ENCODE results near the gene RPS6KA4.

RPS6KA4 gene

GRCh38 chr11:64369440-64370421 is 10.8 kb downstream of the RPS6KA4 start:
- DNase-seq, result no peak

- DNase-seq, result no peak
These were observed 12.2 kb downstream of the RPS6KA4 start for GRCh38 chr11:64371201-64371600.

GRCh38 chr11:64372021-64372420 is 13.1 kb downstream of the RPS6KA4 start:
- DNase-seq, result no peak

GRCh38 chr11:64372802-64373597 is 14.0 kb downstream of the RPS6KA4 start:
- DNase-seq, result no peak

GRCh38 chr11:64373598-64373974 is 14.6 kb downstream of the RPS6KA4 start:
- no peak for DNase-seq

GRCh38 chr11:64376071-64376470 is 17.1 kb downstream of the RPS6KA4 start:
- no peak for DNase-seq

GRCh38 chr11:64378335-64378880 is 19.4 kb downstream of the RPS6KA4 start:
- DNase-seq, result peak in 1 of 2 experiments; percentile 42

GRCh38 chr11:64379160-64379559 is 20.2 kb downstream of the RPS6KA4 start:
- DNase-seq, result no peak

- no peak for DNase-seq
These were observed 21.1 kb downstream of the RPS6KA4 start for GRCh38 chr11:64379817-64380709.

GRCh38 chr11:64381350-64381749 is 22.4 kb downstream of the RPS6KA4 start:
- no peak for DNase-seq

GRCh38 chr11:64382047-64382446 is 23.1 kb downstream of the RPS6KA4 start:
- DNase-seq, result no peak

GRCh38 chr11:64382586-64382985 is 23.6 kb downstream of the RPS6KA4 start:
- DNase-seq, result no peak

GRCh38 chr11:64383580-64383979 is 24.6 kb downstream of the RPS6KA4 start:
- DNase-seq, result no peak

- DNase-seq, result no peak
These were observed 25.2 kb downstream of the RPS6KA4 start for GRCh38 chr11:64384028-64384737.

GRCh38 chr11:64384981-64385944 is 26.3 kb downstream of the RPS6KA4 start:
- no peak for DNase-seq

- no peak for DNase-seq
These were observed 27.2 kb downstream of the RPS6KA4 start for GRCh38 chr11:64385945-64386704.

GRCh38 chr11:64387916-64388315 is 29.0 kb downstream of the RPS6KA4 start:
- DNase-seq, result no peak

- no peak for DNase-seq
These were observed 29.9 kb downstream of the RPS6KA4 start for GRCh38 chr11:64388894-64389293.

GRCh38 chr11:64389851-64390250 is 30.9 kb downstream of the RPS6KA4 start:
- no peak for DNase-seq

- DNase-seq, result no peak
These were observed 31.6 kb downstream of the RPS6KA4 start for GRCh38 chr11:64390558-64390957.
